ENCODE results near the gene NID1.

The NID1 gene

GRCh38 chr1:236011641-236012040 is 53.2 kb downstream of the NID1 start:
- H3K4me3 ChIP-seq (replicated peaks; ENCODE audit: insufficient read depth, low read length) = no peak overlapping the region
- TF ChIP-seq GABPA (IDR thresholded peaks at IDR 0.05; ENCODE audit: low read depth) (no peak), REST (IDR thresholded peaks at IDR 0.05; ENCODE audit: insufficient replicate concordance, low read depth) (no peak), SPI1 (IDR thresholded peaks at IDR 0.05; ENCODE audit: borderline replicate concordance, low read depth) (no peak), POLR2AphosphoS5 (IDR thresholded peaks at IDR 0.05; ENCODE audit: low read depth) (no peak), CTCF (IDR thresholded peaks at IDR 0.05; ENCODE audit: insufficient read depth, low read length) (no peak)
- no peak for DNase-seq (ENCODE audit: low read depth in 1 of 2, low spot score in 1 of 2)
- no peaks in the 10 kb centered on the region for H3K27me3 ChIP-seq (ENCODE audit: insufficient read depth, poor library complexity, severe bottlenecking)
- H3K27ac ChIP-seq (replicated peaks) = no peak overlapping the region

GRCh38 chr1:236010443-236010842 is 54.4 kb downstream of the NID1 start:
- H3K4me3 ChIP-seq (replicated peaks; ENCODE audit: insufficient read depth, low read length) = no peak overlapping the region
- no peak for TF ChIP-seq SPI1 (IDR thresholded peaks at IDR 0.05; ENCODE audit: borderline replicate concordance, low read depth)
- TF ChIP-seq REST (IDR thresholded peaks at IDR 0.05; ENCODE audit: insufficient replicate concordance, low read depth) = no peak
- TF ChIP-seq GABPA (IDR thresholded peaks at IDR 0.05; ENCODE audit: low read depth) = no peak
- TF ChIP-seq CTCF (IDR thresholded peaks at IDR 0.05; ENCODE audit: insufficient read depth, low read length) = no peak
- TF ChIP-seq POLR2AphosphoS5 (IDR thresholded peaks at IDR 0.05; ENCODE audit: low read depth) = no peak
- DNase-seq (ENCODE audit: low read depth in 1 of 2, low spot score in 1 of 2) = no peak
- H3K27ac ChIP-seq (replicated peaks) = no peak overlapping the region
- H3K27me3 ChIP-seq (ENCODE audit: insufficient read depth, poor library complexity, severe bottlenecking) = no peaks in the 10 kb centered on the region

- DNase-seq (ENCODE audit: low read depth in 1 of 2, low spot score in 1 of 2) = no peak
- H3K4me3 ChIP-seq (replicated peaks; ENCODE audit: insufficient read depth, low read length) = no peak overlapping the region
- no peak overlapping the region for H3K27ac ChIP-seq (replicated peaks)
- H3K27me3 ChIP-seq (ENCODE audit: insufficient read depth, poor library complexity, severe bottlenecking) = no peaks in the 10 kb centered on the region
- TF ChIP-seq SPI1 (IDR thresholded peaks at IDR 0.05; ENCODE audit: borderline replicate concordance, low read depth) = no peak
Observed at GRCh38 chr1:236009857-236010256, 55.0 kb downstream of the NID1 start.

- TF ChIP-seq GABPA (IDR thresholded peaks at IDR 0.05; ENCODE audit: low read depth) (no peak), POLR2AphosphoS5 (IDR thresholded peaks at IDR 0.05; ENCODE audit: low read depth) (no peak), SPI1 (IDR thresholded peaks at IDR 0.05; ENCODE audit: borderline replicate concordance, low read depth) (no peak), REST (IDR thresholded peaks at IDR 0.05; ENCODE audit: insufficient replicate concordance, low read depth) (no peak), CTCF (IDR thresholded peaks at IDR 0.05; ENCODE audit: insufficient read depth, low read length) (no peak)
- Histone ChIP-seq H3K27me3 (ENCODE audit: insufficient read depth, poor library complexity, severe bottlenecking) (no peaks in the 10 kb centered on the region), H3K27ac (replicated peaks) (no peak overlapping the region), H3K4me3 (replicated peaks; ENCODE audit: insufficient read depth, low read length) (no peak overlapping the region)
- DNase-seq (ENCODE audit: low read depth in 1 of 2, low spot score in 1 of 2) = no peak
Observed at GRCh38 chr1:236009191-236009590, 55.7 kb downstream of the NID1 start.

All from HL-60 (cell line).